Astrocyte (in vitro differentiated cells and primary cell): ENCODE measurements around the gene ALCAM.

Source experiments
- EZH2 ChIP-seq: IDR thresholded peaks from 2 replicates; pipeline ENCODE4 v1.6.1; 2012; ENCODE audit warnings: mild to moderate bottlenecking, low read length, inconsistent platforms; ENCODE audit not compliant: insufficient read depth
- TF ChIP-seq, protein P1 (sequence below): IDR thresholded peaks from 2 replicates; pipeline ENCODE4 v1.5.1; 2011; ENCODE audit warnings: low read depth, mild to moderate bottlenecking, inconsistent platforms, low read length, moderate library complexity; ENCODE audit not compliant: insufficient read depth

DNA sequence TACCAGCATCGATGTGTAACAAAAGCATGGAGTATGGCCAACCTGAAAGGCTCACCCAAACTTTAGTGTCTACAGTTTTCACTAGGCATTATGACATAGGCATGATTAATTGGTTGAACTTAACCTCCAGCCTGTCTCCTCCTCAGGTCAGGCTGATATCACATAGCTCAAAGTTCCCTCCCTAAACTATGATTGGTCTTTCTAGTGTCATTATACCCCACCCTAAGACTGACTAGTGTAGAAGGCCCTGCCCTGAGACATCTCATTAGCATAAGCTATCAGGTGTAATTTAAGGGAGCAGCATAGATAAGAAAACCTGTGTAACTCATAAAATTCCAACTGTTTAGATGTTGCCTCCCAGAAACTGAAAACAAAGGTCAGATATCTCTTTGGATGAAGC, 195.2 kb downstream of the ALCAM start:
- TF ChIP-seq, protein P1, sequence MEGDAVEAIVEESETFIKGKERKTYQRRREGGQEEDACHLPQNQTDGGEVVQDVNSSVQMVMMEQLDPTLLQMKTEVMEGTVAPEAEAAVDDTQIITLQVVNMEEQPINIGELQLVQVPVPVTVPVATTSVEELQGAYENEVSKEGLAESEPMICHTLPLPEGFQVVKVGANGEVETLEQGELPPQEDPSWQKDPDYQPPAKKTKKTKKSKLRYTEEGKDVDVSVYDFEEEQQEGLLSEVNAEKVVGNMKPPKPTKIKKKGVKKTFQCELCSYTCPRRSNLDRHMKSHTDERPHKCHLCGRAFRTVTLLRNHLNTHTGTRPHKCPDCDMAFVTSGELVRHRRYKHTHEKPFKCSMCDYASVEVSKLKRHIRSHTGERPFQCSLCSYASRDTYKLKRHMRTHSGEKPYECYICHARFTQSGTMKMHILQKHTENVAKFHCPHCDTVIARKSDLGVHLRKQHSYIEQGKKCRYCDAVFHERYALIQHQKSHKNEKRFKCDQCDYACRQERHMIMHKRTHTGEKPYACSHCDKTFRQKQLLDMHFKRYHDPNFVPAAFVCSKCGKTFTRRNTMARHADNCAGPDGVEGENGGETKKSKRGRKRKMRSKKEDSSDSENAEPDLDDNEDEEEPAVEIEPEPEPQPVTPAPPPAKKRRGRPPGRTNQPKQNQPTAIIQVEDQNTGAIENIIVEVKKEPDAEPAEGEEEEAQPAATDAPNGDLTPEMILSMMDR, result no peak
- no peak for TF ChIP-seq EZH2
